Keratinocyte (primary cell): ENCODE results near the gene ADAMTS16.

Source experiments
- EZH2 ChIP-seq: IDR thresholded peaks from one replicate; pipeline ENCODE4 v1.6.1; 2012; ENCODE audit warnings: inconsistent platforms, mild to moderate bottlenecking, low read length, moderate library complexity
- TF ChIP-seq, protein P1 (sequence below), 3 experiments: IDR thresholded peaks in 1 of 3; conservative IDR thresholded peaks in 1 of 3; optimal IDR thresholded peaks in 1 of 3; 2 replicates in 2 of 3; 3 replicates in 1 of 3; pipeline versions ENCODE3 to v1.5.1; 2011; ENCODE audit warnings: low read length in 3 of 3, mild to moderate bottlenecking in 3 of 3, moderate library complexity in 2 of 3, control low read depth in 1 of 3, inconsistent platforms in 1 of 3; ENCODE audit not compliant: insufficient read depth in 2 of 3; ENCODE audit errors: extremely low read depth in 1 of 3

DNA sequence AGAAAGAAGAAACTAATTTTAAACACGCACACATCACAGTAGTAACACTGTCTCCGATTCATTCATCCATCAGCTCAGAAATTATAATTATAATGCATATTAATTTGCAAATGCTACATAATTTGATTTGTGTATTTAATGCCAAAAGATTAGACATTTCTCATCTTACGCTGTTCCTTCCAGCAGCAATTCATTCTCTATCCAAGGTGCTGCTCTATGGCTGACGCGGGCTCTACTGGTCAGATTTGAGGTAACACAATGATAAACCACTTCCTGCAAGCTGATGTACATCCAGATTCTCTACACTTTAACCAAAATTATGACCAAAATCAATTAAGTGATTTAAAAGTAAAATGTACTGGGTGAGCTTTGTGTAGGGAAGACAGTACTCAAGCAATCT lies 204.5 kb downstream of the ADAMTS16 start:
- TF ChIP-seq, protein P1, sequence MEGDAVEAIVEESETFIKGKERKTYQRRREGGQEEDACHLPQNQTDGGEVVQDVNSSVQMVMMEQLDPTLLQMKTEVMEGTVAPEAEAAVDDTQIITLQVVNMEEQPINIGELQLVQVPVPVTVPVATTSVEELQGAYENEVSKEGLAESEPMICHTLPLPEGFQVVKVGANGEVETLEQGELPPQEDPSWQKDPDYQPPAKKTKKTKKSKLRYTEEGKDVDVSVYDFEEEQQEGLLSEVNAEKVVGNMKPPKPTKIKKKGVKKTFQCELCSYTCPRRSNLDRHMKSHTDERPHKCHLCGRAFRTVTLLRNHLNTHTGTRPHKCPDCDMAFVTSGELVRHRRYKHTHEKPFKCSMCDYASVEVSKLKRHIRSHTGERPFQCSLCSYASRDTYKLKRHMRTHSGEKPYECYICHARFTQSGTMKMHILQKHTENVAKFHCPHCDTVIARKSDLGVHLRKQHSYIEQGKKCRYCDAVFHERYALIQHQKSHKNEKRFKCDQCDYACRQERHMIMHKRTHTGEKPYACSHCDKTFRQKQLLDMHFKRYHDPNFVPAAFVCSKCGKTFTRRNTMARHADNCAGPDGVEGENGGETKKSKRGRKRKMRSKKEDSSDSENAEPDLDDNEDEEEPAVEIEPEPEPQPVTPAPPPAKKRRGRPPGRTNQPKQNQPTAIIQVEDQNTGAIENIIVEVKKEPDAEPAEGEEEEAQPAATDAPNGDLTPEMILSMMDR (optimal IDR thresholded peaks at IDR 0.05 in 1 of 3, IDR thresholded peaks at IDR 0.05 in 1 of 3, conservative IDR thresholded peaks at IDR 0.05 in 1 of 3; ENCODE audit: extremely low read depth in 1 of 3, insufficient read depth in 2 of 3, low read length in 3 of 3) = no peak
- no peak for TF ChIP-seq EZH2
